AG04450 (cell line): Measurements from ENCODE around the gene MED29. TPM values are rescaled to one million over a fixed set of nuclear protein-coding genes. Genes with fewer than 3 reads are reported as not detected.

Experiments
- CTCF ChIA-PET: fragments of 300-600, 350-600 bp; formaldehyde crosslinking; extraction: SDS; loops from one replicate; lab custom pipeline; 2022; ENCODE audit warnings: antibody characterized with exemption, inconsistent platforms; lab: Charles Lee
- POLR2A ChIA-PET: fragments of 350-600 bp; formaldehyde crosslinking; extraction: SDS; loops from one replicate; lab custom pipeline; 2021; ENCODE audit warnings: antibody characterized with exemption, inconsistent platforms; lab: Yijun Ruan, JAX
- DNase-seq: peaks from one replicate; pipeline ENCODE4 v3.0.0-alpha.2; 2011; ENCODE audit warnings: low read depth, low spot score
- H3K27ac ChIP-seq: one replicate; pipeline ENCODE4 v1.5.1; 2012; ENCODE audit warnings: low read depth, low read length, control low read depth
- H3K27me3 ChIP-seq: one replicate; pipeline ENCODE4 v1.6.0; 2012; ENCODE audit warnings: low read length; ENCODE audit not compliant: control insufficient read depth, insufficient read depth
- H3K4me3 ChIP-seq: 2 replicates; pipeline ENCODE4 v1.5.1; 2011; ENCODE audit warnings: mild to moderate bottlenecking, low read depth, low read length, control low read depth
- H3K9me3 ChIP-seq: 2 replicates; pipeline ENCODE4 v1.5.1; 2012; ENCODE audit warnings: low read length; ENCODE audit not compliant: control insufficient read depth, insufficient read depth
- polyA plus RNA-seq: library from polyadenylated mRNA; depleted of rRNA; stranded (reverse); fragments of >200 nt; gene quantifications from 2 replicates; pipeline ENCODE4 v1.2.3, GENCODE V29; 2011
- TF ChIP-seq, protein P1 (sequence below): IDR thresholded peaks from 2 replicates; pipeline ENCODE4 v1.5.1; 2011; ENCODE audit warnings: low read depth, low read length, control low read depth, inconsistent platforms

The MED29 gene
- polyA plus RNA-seq, 1 experiment, result 28.0 TPM

DNA sequence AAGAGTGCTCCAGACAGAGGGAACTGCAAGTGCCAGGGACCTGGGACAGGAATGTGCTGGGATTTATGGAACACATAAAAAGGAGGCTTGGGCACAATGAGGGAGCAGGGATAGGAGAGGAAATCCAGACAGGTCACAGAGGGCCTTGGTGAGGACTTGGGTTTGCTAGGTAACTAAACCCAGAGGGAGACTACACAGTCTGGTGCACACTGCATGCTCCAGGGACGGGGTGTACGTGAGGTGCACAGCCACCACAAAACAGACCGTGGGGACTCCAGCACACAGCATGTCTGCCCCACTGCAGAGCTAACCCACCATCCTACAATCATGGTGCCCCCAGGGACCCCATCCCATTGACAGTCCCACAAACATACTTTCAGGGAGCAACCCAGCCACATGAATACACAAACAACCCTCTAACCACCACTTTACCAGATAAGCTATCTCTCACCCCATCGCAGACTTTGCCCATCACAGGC is 9.9 kb downstream of the MED29 start:
- POLR2A ChIA-PET, result interaction anchor here (0.9 to 3.0 kb wide), 3 partner anchors 10 to 632 kb away, joined by 3 to 18 read pairs (median 6); partner anchors contain the start of genes MED29, PAF1 and RPS16
- Histone ChIP-seq H3K9me3 (no peaks in the 10 kb centered on the region), H3K27me3 (no peaks in the 10 kb centered on the region), H3K27ac (peak overlapping the region; percentile 100), H3K4me3 (no peak overlapping the region)
- CTCF ChIA-PET, result interaction anchor here (2.3 kb wide), 1 partner anchor 10 kb away, joined by 14 read pairs; no protein-coding TSS in a partner anchor
- DNase-seq, result no peak
- TF ChIP-seq, protein P1, sequence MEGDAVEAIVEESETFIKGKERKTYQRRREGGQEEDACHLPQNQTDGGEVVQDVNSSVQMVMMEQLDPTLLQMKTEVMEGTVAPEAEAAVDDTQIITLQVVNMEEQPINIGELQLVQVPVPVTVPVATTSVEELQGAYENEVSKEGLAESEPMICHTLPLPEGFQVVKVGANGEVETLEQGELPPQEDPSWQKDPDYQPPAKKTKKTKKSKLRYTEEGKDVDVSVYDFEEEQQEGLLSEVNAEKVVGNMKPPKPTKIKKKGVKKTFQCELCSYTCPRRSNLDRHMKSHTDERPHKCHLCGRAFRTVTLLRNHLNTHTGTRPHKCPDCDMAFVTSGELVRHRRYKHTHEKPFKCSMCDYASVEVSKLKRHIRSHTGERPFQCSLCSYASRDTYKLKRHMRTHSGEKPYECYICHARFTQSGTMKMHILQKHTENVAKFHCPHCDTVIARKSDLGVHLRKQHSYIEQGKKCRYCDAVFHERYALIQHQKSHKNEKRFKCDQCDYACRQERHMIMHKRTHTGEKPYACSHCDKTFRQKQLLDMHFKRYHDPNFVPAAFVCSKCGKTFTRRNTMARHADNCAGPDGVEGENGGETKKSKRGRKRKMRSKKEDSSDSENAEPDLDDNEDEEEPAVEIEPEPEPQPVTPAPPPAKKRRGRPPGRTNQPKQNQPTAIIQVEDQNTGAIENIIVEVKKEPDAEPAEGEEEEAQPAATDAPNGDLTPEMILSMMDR, result no peak

DNA sequence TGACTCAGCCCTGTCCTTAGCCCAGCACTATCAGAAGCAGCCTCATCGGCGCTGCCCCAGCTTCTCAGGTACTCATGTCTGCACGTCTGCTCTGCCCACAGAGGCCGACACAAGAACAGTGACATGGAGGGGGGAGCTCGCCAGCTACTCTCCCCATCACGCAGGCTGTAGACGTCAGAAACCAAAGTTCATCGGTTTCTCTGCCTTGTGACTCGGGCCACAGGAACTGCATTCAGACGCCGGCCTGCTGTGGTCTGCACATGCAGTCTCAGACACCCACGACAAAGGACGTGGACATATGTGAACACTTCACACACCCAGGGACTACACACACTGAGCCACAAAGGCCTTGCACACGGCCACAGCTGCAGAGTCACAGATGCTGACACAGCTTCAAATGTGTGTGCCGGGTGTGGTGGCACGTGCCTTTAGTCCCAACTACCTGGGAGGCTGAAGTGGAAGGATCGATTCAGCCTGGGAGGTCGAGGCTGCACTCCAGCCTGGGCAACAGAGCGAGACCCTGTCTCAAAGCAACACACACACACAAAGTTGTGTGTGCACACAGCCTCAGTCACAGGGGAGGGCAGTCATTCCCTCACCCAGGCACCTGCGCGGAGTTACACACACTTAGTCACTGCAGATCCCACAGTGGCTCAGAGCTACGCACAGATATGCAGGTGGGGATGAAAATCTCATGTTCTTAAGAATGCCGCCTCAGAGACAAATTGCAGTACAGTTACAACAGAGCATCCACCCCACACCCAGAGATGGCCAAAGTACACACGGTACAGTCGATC is 10.6 kb downstream of the MED29 start:
- Histone ChIP-seq H3K27ac (peak overlapping the region; percentile 100), H3K27me3 (no peaks in the 10 kb centered on the region), H3K9me3 (no peaks in the 10 kb centered on the region), H3K4me3 (no peak overlapping the region)
- ChIA-PET POLR2A (interaction anchor here (0.6 to 3.0 kb wide), 5 partner anchors 10 to 632 kb away, joined by 3 to 18 read pairs (median 3); partner anchors contain the start of genes MED29, PAF1, RPS16 and TIMM50), CTCF (interaction anchor here (2.3 kb wide), 1 partner anchor 10 kb away, joined by 14 read pairs; no protein-coding TSS in a partner anchor)
- DNase-seq, result no peak
- TF ChIP-seq, protein P1, result no peak

DNA sequence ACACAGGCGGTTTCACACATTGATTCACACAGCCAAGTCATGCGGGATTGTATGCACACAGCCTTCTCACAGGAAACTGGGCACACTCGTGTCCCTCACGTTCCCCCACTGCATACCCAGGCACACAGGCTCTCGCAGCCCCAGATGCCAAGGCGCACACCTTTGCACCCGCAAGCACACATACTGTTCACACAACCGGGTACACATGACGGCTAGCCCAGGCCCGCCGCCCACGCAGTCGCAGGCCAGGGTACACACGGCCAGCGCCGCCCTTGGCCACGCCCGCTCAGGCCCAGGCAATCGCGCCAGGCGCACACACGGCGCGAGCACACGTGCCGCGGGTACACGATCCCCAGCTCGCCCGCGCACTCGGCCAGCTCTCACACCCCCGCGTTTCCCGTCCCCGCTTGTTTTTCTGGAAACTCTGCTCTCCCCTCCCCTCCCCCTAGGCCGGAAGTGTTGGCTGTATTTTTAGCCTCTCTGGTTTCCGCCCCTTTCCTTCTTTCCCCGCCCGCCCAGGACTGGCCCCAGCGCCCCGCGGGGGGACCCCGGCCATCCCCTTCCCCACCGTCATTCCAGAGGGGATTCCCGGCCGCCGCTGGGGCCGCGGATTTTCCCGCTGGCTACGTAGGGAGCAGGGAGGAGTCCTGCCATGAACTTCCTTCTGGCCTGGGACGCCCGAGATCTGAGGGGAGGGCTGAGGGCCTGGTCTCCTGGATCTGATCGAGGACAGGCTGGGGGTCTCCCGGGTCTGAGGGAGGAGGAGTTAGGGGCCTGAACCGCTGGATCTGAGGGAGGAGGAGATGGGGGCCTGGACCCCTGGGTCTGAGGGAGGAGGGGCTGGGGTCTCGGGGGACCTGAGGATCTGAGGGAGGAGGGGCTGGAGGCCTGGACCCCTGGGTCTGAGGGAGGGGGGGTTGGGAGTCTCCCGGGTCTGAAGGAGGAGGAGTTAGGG is 11.4 kb downstream of the MED29 start:
- TF ChIP-seq, protein P1, result no peak
- H3K4me3 ChIP-seq, result peak overlapping the region; percentile 53
- DNase-seq, result peak; percentile 81
- ChIA-PET POLR2A (interaction anchor here (0.6 to 3.0 kb wide), 7 partner anchors 9 to 367 kb away, joined by 3 to 18 read pairs (median 3); partner anchors contain the start of genes MED29, PAF1, PLEKHG2 and RPS16), CTCF (interaction anchor here (0.7 to 2.3 kb wide), 4 partner anchors 9 to 72 kb away, joined by 3 to 14 read pairs (median 6); no protein-coding TSS in a partner anchor)
- peak overlapping the region; percentile 100 for H3K27ac ChIP-seq
- H3K9me3 ChIP-seq, result peaks cover under 1% of the 10 kb centered on the region; the same call in 1 of the 2 replicates
- no peaks in the 10 kb centered on the region for H3K27me3 ChIP-seq

DNA sequence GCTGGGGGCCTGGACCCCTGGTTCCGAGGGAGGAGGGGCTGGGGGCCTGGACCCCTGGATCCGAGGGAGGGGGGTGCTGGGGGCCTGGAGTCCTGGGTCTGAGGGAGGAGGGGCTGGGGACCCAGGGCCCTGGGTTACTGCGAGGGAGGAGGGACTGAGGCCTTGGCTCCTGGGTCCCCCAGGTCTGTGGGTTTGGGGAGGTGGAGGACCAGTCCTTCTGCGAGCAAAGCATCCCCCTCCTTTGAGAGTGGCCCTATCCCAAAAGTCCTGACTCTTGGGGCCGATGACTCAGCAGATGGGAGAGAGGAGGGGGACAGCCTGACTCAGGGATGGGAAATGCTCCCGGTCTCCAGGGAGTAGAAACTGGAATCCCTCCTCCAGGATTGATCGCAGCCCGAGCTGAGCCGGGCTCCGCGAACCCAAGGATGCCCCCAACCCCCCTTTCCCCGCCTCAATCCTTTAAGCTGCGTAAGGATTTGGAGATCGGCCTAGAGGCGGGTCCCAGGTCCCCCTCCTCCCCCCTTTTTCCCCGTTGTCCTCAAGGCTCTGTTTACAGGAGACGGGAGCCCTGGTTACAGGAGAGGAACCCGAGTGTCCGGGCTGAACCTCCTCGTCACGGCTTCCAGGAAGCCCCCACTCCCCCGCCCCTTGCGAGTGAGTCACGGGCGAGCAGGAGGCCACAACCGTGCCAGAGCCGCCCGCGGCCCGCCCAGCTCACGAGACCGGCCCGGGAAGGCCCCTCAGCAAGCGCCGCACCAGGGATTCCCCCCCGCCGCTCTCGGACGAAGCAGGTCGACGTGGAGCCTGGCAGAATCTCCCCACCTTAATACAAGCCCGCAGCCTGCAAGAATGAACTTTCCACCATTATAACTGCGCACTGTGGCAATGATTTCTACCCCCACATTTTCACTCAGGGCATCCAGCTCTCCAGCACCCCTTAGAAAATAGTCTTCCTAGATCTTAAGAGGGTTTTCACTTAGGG is 12.4 kb downstream of the MED29 start:
- H3K4me3 ChIP-seq, result peak overlapping the region; percentile 53
- peaks cover 8% of the 10 kb centered on the region; the same call in 1 of the 2 replicates for H3K9me3 ChIP-seq
- TF ChIP-seq, protein P1, result no peak
- CTCF ChIA-PET, result interaction anchor here (0.7 to 1.4 kb wide), 3 partner anchors 8 to 71 kb away, joined by 3 to 7 read pairs (median 4); no protein-coding TSS in a partner anchor
- DNase-seq, result peak; percentile 99
- peak overlapping the region; percentile 100 for H3K27ac ChIP-seq
- no peaks in the 10 kb centered on the region for H3K27me3 ChIP-seq
- POLR2A ChIA-PET, result interaction anchor here (0.5 to 1.5 kb wide), 7 partner anchors 8 to 1029 kb away, joined by 3 to 17 read pairs (median 4); partner anchors contain the start of genes MED29, PAF1, PLEKHG2 and RPS16
